ENCODE results near the gene TIGAR.

Gene TIGAR

DNA sequence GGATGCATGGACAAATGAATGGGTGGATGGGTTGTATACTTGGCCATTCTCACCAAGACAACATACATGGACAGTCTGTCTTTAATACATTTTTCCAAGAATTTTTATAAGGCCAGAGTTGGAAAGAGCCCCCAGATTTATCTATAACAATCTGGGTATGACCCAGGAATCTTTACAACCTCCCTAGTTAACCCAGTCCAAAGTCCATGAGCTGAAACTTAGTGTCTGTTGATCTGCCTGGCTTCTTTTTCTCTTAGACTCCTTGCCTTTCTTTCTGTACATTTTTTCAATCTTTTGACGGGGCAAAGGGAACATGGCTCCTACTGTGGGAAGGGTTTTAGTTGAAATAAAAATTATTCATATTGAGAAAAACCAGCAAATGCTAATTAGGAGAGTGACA lies 57.8 kb downstream of the TIGAR start:
- no peak for DNase-seq (ENCODE audit: low read depth)

DNA sequence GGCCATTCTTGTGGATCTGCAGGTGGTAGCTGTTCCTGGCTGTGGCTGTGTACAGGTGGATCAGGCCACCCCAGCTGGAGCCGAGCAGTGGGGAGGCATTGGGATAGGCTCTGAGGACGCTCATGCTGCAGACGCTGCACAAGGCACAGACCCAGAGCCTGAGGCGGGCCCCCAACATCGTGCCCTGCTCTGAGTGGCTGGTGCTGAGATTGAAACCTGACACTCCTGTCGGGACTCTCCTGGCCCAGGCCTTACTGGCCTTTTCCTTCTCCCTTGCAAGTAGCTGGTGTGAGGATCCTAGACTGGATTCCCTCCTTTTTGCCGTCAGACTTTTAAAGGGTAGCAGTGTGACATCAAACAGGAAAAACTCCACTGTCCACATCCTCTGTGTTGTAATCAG lies 58.4 kb downstream of the TIGAR start, which contains the start of gene FGF23:
Gene FGF23 (minus strand): TSS at position 308 of the 400 bp plus-strand sequence. CDS start 130 bp downstream, at position 178.
- DNase-seq (ENCODE audit: low read depth): no peak

DNA sequence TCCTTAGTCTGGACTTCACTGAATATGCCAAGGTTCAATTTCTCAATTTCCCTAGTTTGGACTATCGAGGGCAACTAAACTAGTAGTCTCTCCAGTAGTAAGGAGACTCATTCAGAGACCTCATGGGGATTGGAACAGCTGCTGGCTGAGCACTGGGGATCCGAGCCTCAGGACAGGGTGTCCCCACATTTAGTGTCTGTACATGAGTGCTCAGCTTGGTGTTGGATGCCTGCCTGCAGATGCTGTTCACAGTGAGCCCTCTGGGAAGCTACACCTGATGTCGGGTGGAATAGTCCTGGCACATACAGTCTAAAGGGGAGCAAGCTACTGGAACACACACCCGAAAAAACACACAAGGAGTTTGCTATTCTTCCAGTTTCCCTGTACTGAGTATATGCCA lies 59.3 kb downstream of the TIGAR start:
- no peak for DNase-seq (ENCODE audit: low read depth)

DNA sequence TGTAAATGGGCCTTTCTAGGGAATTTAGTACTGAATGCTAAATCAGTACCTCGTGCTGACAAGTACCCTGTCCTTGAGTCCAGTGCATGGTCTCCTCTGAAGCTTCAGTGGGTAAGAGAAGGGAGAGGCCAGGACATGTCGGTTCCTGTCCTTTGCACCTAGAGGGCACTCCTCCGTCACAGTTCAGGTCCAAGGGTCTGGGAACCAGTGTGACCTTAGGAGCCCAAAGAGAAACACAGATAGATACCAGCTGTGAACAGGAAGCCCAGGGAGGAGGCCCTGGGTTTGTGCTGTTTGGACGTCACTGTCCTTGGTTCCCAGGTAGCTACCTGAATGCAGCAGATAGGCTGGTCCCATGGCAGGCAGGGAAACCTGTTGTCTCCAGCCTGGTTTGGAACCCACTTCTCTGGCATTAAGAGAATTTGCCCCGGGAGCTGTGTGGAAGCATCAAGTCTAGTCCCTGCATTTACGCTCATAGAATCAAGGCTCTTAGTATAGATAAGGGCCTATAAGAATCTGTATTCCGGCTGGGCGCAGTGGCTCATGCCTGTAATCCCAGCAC lies 62.4 kb downstream of the TIGAR start:
- DNase-seq (ENCODE audit: low read depth): no peak

DNA sequence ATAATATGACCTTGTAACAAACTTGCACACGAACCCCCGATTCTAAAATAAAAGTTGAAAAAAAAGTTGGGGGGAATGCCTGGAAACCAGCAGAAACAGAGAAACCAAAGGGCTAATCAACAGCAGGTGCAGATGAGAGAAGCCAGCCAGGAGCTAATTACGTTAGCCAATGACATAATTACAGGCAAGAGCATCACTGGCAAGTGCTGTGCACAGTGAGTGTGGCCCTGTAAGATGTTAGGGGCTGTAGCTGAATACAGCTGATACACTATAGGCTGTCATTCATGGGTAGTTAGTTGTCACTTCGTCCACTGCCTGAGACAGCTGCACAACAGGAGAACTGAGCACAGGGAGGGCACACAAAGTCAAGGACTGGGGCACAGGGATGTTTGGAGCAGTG lies 65.8 kb downstream of the TIGAR start:
- DNase-seq (ENCODE audit: low read depth): no peak

DNA sequence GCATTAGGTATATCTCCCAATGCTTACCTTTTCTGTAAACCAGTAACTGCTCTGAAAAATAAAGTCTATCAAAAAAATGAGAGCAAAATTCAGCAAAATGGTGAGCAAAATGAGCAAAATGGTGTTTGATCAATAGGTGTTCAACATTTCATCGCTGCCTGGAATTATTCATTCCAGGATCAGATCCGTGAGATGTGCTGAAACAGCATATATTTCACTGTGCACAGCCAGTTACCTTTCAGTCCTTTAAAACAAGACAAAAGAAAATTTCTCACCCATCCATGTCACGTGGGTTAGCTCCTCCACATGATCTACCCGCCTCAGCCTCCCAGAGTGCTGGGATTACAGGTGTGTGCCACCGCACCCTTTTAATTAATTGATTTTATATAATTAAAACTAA lies 66.6 kb downstream of the TIGAR start:
- no peak for DNase-seq (ENCODE audit: low read depth)

DNA sequence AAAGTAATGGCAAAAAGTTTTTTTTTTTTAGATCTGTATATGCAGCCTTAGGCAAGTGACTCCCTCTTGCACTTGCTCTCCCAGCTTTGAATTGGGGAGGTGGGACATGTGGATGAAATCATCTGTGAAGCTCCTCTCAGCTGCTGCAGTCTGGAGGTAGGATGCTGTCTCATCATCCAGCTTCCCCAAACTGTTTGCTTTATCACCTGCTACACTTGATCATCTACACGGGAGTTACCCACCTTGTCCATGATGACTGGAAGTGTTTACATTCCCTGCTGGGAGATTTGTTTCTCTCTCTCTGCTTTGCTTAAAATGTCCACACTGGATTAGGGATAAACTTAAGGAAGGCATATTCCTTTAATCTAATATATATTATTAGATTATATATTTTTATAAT lies 67.0 kb downstream of the TIGAR start:
- no peak for DNase-seq (ENCODE audit: low read depth)

DNA sequence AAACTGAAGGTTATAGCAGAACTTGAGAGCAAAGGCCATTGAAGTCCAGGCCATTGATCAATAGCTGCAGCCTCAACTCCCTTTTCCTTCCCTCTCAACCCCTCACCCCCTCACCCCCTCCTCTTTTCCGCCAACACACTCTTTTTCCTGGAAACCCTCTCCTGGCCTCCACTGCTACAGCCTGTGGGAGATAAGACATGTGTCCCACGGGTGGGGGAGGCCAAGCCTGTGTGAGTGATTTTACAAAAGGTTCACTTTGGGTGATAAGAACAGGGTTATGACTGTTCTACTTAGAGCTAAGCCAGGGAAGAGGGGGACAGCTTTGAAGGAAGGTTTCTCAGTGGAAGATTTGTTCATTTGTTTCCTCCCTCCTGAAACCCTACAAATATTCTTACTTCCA lies 67.6 kb downstream of the TIGAR start:
- no peak for DNase-seq (ENCODE audit: low read depth)

DNA sequence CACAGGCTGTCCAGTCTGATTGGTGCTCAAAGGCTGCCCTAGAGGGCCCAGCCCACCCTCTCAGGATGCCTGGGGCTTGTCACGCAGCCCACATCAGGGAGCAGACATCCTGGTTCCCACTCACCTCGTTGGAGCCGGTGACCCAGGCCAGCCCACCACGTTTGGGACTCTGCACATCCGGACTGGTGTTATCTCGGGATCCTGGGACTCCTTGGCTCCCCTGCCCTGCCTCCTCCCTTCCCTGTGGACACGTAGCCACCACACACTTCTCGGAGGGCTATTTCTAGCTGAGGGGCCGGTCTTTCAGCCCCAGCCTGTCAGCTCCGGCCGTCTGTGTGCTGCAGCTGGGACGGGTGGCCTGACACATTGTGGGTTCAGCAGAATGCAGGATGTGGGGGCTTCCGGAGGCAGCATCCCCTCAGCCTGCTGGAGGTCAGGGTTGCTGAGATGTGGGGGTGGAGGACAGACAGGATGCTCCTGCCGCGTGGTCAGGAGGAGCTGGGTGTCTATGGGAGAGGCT lies 71.3 kb downstream of the TIGAR start:
- no peak for DNase-seq (ENCODE audit: low read depth)

DNA sequence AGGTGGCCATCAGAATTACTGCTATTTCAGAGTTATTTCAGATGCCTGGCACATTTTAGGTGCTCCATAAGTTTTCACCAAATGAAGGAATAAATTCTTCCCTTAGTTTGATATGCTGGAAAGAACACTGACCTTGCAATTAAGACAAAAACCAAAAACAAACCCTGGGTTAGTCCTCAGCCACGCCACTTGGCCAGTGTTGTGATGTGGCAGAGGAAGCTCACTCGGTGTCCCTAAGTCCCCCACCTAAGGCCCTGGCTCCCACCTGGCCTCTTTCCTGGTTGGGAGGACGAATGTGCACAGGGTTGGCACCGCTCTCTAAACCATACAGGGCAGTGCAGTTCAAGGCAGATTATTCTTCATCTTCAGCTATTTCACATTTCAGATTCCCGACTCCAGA lies 72.2 kb downstream of the TIGAR start:
- DNase-seq (ENCODE audit: low read depth): no peak

DNA sequence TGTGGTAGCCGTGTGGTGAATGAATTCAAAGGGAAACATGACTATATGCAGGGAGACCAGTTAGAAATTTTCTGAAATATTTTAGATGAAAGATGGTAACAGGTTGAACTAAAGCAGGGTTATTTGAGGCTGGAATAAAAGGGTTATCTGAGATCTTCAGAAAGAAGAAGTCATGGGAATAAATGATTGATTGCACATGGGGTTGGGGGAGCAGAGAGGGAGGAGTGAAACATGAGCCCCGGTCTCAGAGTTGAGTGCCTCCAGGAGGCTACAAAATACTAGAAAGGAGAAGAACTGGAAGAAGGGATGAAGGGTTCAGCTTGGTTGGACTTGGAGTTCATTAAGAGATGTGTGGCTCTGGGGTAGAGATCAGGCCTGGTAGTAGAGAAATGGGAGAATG lies 74.8 kb downstream of the TIGAR start:
- DNase-seq (ENCODE audit: low read depth): no peak

DNA sequence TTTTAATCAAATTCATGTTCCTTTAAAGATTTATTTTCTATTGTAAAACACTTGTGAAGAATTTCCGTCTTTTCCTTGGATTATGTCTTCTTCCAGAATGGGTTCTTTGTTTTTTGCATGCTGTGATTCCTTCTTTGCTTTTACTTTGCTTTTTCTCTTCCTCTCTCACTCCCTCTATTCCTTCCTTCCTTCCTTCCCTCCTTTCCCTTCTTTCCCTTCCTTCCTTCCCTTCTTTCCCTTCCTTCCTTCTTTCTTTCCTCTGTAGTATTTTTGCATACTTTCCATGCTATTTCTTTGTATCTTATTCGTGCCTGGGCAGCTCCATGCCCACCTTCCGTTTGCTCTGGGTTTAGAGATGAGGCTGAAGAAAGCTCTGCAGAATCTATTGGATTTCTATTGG lies 80.1 kb downstream of the TIGAR start:
- no peak for DNase-seq (ENCODE audit: low read depth)

DNA sequence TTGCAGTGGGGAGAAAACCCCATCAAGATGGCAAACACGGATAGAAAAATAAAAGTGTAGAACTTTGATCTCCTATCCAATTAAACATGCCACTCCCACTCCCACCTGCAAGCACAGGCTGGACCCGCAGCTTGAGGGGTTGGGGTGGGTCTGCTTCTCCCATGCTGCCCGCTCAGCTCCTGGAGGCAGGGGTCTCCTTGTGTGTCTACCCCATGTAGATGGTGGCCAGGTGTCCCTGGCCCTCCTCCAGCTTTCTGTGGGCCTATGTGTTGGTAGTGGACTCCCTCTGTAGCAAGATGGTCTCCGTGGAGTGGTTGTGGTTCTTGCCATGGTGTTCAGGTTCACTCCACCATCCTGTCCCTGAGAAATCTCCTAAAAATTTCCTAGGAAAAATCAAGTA lies 82.0 kb downstream of the TIGAR start:
- DNase-seq (ENCODE audit: low read depth): no peak
